T-helper 17 cell (primary cell): Measurements from ENCODE around the gene NNT. TPM values are rescaled to one million over a fixed set of nuclear protein-coding genes. Genes with fewer than 3 reads are reported as not detected.
"Not testable (repeated sequence)": the region's sequence is repeated elsewhere in the genome, so short reads cannot be mapped to it uniquely, and the experiment has no call there.

ENCODE experiments used
- ATAC-seq: fragments of 150-1000 bp; cut with Tn5 transposase; 2 replicates; pipeline ENCODE4 v1.10.0; 2021; ENCODE audit warnings: mild to moderate bottlenecking, moderate library complexity
- DNase-seq, 3 donors: peaks; one replicate each; pipeline versions ENCODE4 v3.0.0 to v3.0.0-alpha.2; 2020 to 2021
- H3K9me3 ChIP-seq: one replicate; pipeline ENCODE4 v1.7.0; 2013; ENCODE audit warnings: low read length, mild to moderate bottlenecking; ENCODE audit not compliant: control insufficient read depth, poor library complexity, severe bottlenecking
- H3K27ac Mint-ChIP-seq: one replicate; pipeline ENCODE4 v1.8.0; 2022; ENCODE audit warnings: mild to moderate bottlenecking, moderate library complexity, mixed read lengths
- H3K27me3 Mint-ChIP-seq: one replicate; pipeline ENCODE4 v1.8.0; 2022; ENCODE audit warnings: mixed read lengths
- H3K36me3 Mint-ChIP-seq: one replicate; pipeline ENCODE4 v1.8.0; 2022; ENCODE audit warnings: low read depth, mixed read lengths
- H3K4me1 Mint-ChIP-seq: one replicate; pipeline ENCODE4 v1.8.0; 2022; ENCODE audit warnings: mild to moderate bottlenecking, mixed read lengths
- H3K4me3 Mint-ChIP-seq: one replicate; pipeline ENCODE4 v1.8.0; 2022; ENCODE audit warnings: mild to moderate bottlenecking, moderate library complexity, mixed read lengths
- total RNA-seq, 4 donors: library from RNA in 2 of 4; stranded (reverse) in 2 of 4; gene quantifications; one replicate each; pipeline ENCODE4 v1.2.3 and lab custom pipeline; 2022 to 2026

NNT gene
- total RNA-seq, 2 donors from 2014 or later: 42.6 to 49.5 TPM

- not testable (repeated sequence) for DNase-seq, ATAC-seq, H3K4me1 Mint-ChIP-seq, H3K9me3 ChIP-seq, H3K27me3 Mint-ChIP-seq, H3K36me3 Mint-ChIP-seq, H3K4me3 Mint-ChIP-seq, H3K27ac Mint-ChIP-seq
Observed at GRCh38 chr5:43745923-43746548, 143.1 kb downstream of the NNT start.

GRCh38 chr5:43750809-43751208 is 147.8 kb downstream of the NNT start:
- H3K27me3 Mint-ChIP-seq: no peaks in the 10 kb centered on the region
- H3K4me1 Mint-ChIP-seq: no peaks in the 10 kb centered on the region
- no peaks in the 10 kb centered on the region for H3K36me3 Mint-ChIP-seq
- no peak overlapping the region for H3K4me3 Mint-ChIP-seq
- H3K9me3 ChIP-seq: peaks cover 3% of the 10 kb centered on the region
- no peak overlapping the region for H3K27ac Mint-ChIP-seq
- no peak for ATAC-seq
- DNase-seq: no peak

- H3K36me3 Mint-ChIP-seq: no peaks in the 10 kb centered on the region
- H3K27ac Mint-ChIP-seq: no peak overlapping the region
- peaks cover 3% of the 10 kb centered on the region for H3K9me3 ChIP-seq
- DNase-seq (no peak), ATAC-seq (no peak)
- H3K4me1 Mint-ChIP-seq: no peaks in the 10 kb centered on the region
- H3K27me3 Mint-ChIP-seq: no peaks in the 10 kb centered on the region
- H3K4me3 Mint-ChIP-seq: no peak overlapping the region
Observed at GRCh38 chr5:43753069-43753468, 150.1 kb downstream of the NNT start.

Other genes starting within 250 kb of the NNT start
- gene CCL28, start 190.8 kb upstream of the NNT start, total RNA-seq: 10 to 100 TPM; 10.6 to 14.9 TPM
- gene TMEM267, start 119.3 kb upstream of the NNT start, total RNA-seq: 10 to 100 TPM in 1 of 2 donors, 1 to 10 TPM in 1; 9.1 to 10.6 TPM
- gene C5orf34, start 88.0 kb upstream of the NNT start, total RNA-seq: 1 to 10 TPM in 1 of 2 donors, under 1 TPM in 1; 0.99 to 1.6 TPM
- 10 to 100 TPM; 23.7 to 29.4 TPM for gene PAIP1, start 46.1 kb upstream of the NNT start, total RNA-seq